22Rv1 (cell line): Measurements from ENCODE around the gene SOCS6.
A peak's percentile ranks its signal among the peaks of the same experiment; 100 is the strongest.

Experiments used
- H3K27ac ChIP-seq: fragments of 450-650 bp; 2 replicates; pipeline ENCODE4 v1.5.1; 2017
- ZFX ChIP-seq: fragments of 450-650 bp; IDR thresholded peaks from 2 replicates; pipeline ENCODE4 v1.6.1; 2017; ENCODE audit warnings: antibody characterized with exemption, borderline replicate concordance
- TF ChIP-seq, protein P1 (sequence below): fragments of 450-650 bp; IDR thresholded peaks from 2 replicates; pipeline ENCODE4 v1.5.1; 2017; ENCODE audit warnings: mild to moderate bottlenecking

SOCS6 gene

GRCh38 chr18:70279470-70279869, 9.4 kb upstream of the SOCS6 start:
- no peak for TF ChIP-seq ZFX
- TF ChIP-seq, protein P1, sequence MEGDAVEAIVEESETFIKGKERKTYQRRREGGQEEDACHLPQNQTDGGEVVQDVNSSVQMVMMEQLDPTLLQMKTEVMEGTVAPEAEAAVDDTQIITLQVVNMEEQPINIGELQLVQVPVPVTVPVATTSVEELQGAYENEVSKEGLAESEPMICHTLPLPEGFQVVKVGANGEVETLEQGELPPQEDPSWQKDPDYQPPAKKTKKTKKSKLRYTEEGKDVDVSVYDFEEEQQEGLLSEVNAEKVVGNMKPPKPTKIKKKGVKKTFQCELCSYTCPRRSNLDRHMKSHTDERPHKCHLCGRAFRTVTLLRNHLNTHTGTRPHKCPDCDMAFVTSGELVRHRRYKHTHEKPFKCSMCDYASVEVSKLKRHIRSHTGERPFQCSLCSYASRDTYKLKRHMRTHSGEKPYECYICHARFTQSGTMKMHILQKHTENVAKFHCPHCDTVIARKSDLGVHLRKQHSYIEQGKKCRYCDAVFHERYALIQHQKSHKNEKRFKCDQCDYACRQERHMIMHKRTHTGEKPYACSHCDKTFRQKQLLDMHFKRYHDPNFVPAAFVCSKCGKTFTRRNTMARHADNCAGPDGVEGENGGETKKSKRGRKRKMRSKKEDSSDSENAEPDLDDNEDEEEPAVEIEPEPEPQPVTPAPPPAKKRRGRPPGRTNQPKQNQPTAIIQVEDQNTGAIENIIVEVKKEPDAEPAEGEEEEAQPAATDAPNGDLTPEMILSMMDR = no peak
- no peak overlapping the region for H3K27ac ChIP-seq

- TF ChIP-seq, protein P1 = no peak
- TF ChIP-seq ZFX = no peak
- H3K27ac ChIP-seq = no peak overlapping the region
Measured at GRCh38 chr18:70280007-70280925, 8.6 kb upstream of the SOCS6 start.

DNA sequence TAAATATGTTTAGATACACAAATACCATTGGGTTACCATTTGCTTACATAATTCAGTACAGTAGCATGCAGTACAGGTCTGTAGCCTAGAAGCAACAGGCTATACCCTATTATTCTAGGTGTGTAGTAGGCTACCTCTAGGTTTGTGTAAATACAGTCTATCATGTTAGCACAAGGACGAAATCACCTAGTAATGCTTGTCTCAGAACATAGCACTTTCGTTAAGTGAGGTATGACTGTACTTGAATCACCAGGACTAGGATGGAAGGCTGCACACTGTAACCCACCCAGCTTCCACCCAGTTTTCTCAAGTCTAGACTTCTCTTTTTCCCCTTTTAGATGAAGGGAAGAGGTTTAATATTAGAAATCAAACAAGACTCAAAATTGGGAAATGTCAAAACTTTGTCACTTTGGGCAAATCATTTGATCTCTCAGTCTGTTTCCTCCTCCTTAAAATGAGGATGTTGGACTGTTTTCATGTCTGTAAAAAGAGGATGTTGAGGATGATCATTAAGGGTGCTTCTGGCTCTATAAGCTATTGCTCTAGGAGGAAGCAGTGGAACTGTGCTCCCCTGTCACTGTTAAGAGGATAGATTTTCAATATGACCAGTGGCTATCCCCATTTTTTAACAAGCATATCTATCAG, 3.7 kb upstream of the SOCS6 start:
- no peak for TF ChIP-seq ZFX
- TF ChIP-seq, protein P1 = no peak
- no peak overlapping the region for H3K27ac ChIP-seq

DNA sequence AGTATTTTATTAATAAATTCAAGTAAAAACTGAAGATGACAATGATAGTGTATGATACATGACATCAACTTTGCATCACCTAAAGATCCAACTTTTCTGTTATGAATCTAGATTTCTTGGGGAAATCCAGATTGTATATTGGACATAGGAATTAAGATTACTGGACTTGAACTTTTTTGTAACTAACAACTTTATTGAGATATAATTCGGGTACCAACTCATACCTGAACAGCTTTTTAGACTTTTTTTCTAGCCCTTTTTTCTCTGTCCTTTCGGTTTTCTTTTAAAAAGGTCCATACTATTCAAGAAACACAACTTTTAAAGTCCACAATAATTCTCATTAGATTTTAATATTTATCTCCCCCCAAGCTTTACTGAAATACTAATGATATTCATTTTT, 1.1 kb upstream of the SOCS6 start:
- TF ChIP-seq, protein P1 = no peak
- no peak for TF ChIP-seq ZFX
- H3K27ac ChIP-seq = no peak overlapping the region

- H3K27ac ChIP-seq = peak overlapping the region; percentile 54
- no peak for TF ChIP-seq ZFX
- TF ChIP-seq, protein P1 = no peak
Measured at GRCh38 chr18:70288171-70288850, 534 bp upstream of the SOCS6 start.

GRCh38 chr18:70289351-70290312, 787 bp downstream of the SOCS6 start:
- TF ChIP-seq, protein P1 = no peak
- TF ChIP-seq ZFX = no peak
- peak overlapping the region; percentile 54 for H3K27ac ChIP-seq
